ENCODE data around the gene IQSEC1.

DNA sequence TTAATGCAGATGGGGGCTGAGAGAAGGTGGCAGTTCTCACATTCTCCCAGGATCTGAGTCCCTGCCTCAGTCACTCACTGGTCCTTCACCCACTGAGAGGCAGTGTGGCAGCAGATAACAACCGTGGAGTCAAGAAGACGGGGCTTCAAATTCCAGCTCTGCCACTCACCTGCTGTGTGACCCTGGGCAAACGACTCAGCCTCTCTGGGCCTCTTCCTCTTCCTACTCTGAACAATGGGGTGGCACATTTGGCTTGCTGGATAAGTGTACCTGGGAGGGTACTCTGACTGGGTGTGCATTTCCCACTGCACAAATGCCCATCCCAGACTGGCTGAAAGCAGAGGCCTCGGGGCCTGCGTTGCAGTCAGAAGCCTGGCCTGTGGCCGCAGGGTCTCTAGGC, 10.0 kb upstream of the IQSEC1 start:
- TF ChIP-seq, protein P1, sequence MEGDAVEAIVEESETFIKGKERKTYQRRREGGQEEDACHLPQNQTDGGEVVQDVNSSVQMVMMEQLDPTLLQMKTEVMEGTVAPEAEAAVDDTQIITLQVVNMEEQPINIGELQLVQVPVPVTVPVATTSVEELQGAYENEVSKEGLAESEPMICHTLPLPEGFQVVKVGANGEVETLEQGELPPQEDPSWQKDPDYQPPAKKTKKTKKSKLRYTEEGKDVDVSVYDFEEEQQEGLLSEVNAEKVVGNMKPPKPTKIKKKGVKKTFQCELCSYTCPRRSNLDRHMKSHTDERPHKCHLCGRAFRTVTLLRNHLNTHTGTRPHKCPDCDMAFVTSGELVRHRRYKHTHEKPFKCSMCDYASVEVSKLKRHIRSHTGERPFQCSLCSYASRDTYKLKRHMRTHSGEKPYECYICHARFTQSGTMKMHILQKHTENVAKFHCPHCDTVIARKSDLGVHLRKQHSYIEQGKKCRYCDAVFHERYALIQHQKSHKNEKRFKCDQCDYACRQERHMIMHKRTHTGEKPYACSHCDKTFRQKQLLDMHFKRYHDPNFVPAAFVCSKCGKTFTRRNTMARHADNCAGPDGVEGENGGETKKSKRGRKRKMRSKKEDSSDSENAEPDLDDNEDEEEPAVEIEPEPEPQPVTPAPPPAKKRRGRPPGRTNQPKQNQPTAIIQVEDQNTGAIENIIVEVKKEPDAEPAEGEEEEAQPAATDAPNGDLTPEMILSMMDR (IDR thresholded peaks at IDR 0.05), result no peak
- TF ChIP-seq POLR2A (IDR thresholded peaks at IDR 0.05), result no peak
- TF ChIP-seq POLR2AphosphoS5 (IDR thresholded peaks at IDR 0.05), result no peak

Measured in sigmoid colon (tissue), 4 donors.